Hematopoietic multipotent progenitor cell treated with erythropoietin and hydrocortisone succinate and interleukin-3 and kit ligand, for 4 days (in vitro differentiated cells): ENCODE results near the gene UBE2QL1.

Experiments used
- DNase-seq: peaks from one replicate; pipeline ENCODE4 v3.0.0-alpha.2; 2015

The UBE2QL1 gene

DNA sequence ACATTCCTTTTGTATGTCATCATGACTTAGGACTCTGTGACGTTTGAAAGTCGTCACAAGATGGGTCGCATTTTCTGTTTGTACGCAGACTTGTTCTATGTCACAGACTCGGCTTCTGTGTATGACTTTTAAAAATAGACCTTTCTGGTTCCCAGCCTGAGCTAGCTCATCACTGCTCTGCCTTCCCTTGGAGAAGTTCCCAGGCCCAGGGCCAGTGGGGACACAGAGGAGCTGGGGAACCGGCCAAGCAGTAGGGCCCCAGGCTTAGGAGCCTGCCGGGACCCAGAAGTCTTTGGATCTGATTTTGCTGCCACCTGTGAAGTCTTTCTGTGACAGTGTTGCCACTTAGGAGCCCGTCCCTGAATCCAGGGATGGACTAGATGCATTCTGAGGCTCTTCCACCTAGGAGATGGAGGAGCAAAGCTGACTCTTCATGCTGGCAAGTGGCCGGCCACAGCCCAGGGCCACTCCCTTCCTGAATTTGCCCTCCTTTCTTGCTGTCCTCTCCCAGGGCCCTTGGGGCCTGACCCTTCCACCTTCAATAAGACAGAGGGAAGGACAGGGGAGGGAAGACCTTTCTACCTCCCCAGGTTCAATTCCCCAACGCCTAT lies 18.1 kb upstream of the UBE2QL1 start:
- DNase-seq, result no peak

DNA sequence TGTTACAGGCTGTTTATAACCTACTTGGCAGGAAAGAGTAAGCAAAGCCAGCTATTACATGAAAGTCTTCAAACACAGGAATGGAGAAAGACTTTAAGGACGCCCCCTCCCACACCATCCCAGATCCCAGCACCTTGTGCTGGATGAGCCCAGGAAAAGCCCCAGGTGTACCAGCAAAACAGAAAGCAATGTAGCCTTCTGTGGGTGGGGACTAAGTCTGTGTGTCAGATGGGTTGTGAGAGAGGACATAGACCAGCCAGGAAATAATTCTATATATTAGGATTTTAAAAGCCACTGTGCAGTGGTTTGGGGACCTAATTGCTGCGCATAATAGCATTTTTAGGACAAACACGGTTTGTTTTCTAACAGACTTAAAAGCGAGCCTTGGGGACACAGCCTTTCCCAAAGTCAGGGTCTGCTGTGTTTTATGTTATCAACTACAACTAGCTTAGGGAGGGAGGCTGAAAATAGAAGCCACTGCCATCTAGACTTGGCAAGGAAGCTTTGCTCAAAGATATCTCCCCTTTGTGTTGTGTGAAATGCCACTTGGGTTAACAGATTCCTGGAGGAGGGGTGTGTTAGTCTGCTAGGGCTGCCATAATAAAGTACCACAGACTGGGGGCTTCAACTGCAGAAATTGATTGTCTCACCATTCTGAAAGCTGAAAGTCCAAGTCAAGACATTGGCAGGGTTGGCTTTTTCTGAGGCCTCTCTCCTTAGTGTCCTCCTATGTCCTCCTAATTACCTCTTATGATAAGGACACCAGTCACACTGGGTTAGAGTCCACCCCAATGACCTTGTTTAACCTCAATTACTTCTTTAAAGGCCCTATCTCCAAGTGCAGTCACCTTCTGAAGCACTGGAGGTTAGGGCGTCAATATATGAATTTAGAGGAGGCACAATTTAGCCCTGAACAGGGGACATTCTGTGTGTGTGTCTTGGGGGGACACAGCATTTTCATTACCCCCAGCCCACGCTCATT lies 17.2 kb upstream of the UBE2QL1 start:
- DNase-seq, result no peak

DNA sequence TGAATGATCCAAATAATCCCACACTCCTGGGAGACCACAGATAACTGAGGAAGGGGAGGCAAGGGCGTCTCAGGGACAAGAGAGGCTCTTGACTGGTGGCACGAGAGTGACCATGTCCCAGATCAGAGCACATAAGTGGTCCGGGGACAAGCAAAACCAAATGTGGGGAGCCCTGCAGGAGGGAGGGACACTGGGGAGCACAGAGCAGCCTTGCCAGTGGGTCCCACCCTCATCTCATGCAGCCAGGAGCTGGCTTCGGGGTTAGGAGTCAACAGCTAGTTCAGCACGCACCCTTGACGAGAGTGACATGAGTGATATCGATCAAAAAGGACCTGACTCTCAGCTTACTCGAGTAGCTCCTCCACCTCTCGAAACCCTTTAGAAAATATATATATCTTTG lies 16.5 kb upstream of the UBE2QL1 start:
- no peak for DNase-seq

DNA sequence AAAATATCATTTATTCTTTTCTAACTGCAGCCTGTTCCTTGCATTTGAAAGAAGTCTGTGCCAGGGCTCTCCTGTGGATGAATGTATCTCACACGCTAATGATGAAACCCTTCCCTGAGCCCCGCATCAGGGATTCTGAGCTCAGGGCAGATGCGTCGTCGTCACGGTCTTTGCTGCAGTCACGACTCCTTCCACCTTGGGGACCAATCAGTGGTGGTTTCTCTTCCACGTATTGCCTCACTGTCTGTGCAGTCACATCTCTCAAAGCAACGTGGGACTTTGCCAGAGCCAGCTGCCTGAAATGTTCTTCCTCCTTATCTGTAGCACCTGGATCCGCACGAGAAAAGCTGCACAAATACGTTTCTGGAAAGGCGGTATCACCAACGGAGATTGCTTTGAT lies 13.9 kb upstream of the UBE2QL1 start:
- no peak for DNase-seq

DNA sequence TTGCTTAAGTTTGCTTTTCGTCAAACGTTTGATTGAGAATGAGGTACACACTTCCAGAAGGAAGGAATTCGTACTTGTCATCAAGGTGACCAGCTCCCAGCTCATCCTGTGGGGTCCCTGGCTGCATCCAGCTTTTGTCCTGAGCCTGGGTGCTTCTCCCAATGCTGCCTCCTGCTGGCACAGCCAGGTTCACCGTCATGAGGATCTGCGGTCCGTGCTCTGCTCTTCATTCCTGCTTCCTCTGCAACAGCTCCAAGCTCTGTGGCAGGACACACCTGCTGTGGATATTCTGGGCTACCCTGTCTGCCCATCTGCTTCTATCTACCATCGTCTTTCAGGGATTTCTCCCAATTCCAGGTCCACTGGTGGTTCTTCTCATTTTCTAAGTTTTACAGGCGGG lies 13.3 kb upstream of the UBE2QL1 start:
- DNase-seq, result peak; percentile 21

DNA sequence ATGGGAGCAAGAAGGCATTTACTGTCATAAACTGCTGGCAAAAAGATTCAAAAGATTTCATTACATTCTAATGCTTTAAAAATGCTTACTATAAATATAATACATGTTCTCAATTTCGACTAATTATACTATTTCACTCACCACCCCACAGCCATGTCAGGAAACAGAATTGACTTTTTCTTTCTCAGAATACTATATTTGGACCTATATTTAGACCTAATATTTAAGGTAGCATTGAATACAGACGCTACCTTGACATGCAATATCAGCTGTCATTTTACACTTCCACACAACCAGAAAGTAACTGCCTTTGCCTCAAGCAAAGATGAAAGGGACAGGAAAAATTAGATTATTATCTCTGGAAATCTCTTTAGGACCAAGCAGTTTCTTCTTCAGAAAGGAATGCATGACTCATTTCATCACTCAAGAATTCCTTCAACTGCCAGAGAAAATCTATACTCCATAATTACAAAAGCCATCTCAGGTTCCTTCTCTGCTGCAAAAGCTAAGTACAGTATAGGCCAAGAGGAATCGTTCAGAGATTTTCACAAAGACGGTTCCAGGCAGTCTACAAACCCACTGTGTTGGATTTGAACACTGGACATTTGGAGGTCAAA lies 11.8 kb upstream of the UBE2QL1 start:
- DNase-seq, result no peak

DNA sequence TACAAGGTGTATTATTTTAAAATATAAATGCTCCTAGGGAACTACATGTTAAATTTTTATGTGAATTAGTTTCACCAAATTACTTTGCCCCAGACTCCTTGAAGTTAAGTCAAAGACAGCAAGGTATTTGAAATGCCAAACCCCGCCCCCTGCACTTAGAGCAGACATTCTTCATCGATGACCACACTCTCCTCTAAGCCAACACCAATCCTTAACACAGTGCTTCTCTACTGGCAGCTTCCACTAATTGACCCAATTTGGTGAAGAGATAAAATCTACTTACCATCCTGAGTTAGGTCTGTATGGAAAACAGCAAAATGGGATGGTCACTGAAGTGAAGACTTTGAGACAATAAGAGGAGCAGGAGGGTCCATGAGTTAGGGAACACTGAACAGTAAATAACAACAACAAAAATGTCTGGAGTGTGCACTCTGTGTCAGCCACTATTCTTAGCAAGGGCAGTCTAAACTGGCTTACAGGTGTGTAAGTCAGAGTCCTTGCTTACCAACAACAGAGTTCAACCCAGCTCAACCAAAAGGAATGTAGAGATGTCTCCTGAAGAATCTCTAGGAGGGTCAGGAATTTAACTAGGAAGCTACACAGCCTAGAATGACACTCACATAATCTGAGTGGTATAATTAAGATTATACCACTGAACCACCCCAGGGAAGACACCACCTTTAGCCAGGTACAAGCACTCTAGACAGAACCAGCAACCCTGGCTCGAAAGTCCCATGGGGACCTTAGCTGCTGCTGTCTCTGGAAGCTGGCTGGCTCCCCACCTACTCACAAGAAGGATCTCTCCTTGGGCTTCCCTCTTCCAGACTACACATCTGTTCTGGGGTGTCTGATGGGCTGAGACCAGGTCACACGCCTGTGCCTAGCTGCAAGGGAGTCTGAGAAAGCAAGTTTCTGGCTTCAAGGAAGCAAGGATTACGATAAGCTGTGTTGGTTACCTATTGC lies 8.8 kb upstream of the UBE2QL1 start:
- no peak for DNase-seq

DNA sequence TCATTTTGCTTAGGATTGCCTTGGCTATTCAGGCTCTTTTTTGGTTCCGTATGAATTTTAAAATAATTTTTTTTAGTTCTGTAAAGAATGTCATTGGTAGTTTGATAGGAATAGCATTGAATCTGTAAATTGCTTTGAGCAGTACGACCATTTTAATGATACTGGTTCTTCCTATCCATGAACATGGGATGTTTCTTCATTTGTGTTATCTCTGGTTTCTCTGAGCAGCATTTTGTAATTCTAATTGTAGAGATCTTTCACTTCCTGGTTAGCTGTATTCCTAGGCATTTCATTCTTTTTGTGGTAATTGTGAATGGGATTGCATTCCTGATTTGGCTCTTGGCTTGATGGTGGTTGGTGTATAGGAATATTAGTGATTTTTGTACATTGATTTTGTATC lies 6.3 kb upstream of the UBE2QL1 start:
- DNase-seq, result no peak

DNA sequence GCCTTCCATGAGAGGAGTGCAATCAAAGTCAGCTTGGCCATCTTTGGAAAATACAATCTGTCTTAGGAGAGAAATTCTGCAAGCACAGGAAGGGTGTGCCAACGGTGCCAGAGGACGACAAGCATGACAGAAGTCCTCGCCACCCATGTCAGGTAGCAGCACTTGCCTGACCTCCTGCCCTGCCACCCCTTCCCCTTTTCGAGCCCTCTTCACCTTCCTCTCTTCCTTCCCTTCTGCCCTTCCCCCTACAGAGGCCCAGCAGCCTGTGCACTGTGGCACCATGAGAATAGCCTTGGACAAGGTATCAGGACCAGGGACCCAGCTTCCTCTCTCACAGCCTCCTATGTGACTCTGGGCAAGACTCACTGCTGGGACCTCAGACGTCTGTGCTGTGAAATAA lies 5.3 kb upstream of the UBE2QL1 start:
- no peak for DNase-seq

DNA sequence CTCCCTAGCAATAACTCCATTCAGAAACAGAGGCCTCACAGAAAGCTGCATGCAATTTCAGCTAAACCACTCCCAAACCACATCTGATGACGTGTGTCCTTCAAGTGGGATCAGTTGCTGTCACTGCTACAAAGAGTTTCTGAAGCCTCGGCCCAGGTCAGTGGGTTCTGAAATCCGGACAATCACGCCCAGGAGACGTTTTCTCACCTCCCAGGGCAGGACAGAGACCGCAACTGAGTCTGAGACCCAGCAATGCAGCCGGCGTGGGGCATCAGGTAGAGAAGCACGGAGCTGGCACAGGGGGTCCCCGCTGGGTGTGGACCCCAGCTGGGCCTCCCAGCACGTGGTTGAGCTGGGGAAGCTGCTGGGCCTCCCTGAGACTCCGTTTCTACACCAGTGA lies 2.6 kb upstream of the UBE2QL1 start:
- DNase-seq, result no peak

DNA sequence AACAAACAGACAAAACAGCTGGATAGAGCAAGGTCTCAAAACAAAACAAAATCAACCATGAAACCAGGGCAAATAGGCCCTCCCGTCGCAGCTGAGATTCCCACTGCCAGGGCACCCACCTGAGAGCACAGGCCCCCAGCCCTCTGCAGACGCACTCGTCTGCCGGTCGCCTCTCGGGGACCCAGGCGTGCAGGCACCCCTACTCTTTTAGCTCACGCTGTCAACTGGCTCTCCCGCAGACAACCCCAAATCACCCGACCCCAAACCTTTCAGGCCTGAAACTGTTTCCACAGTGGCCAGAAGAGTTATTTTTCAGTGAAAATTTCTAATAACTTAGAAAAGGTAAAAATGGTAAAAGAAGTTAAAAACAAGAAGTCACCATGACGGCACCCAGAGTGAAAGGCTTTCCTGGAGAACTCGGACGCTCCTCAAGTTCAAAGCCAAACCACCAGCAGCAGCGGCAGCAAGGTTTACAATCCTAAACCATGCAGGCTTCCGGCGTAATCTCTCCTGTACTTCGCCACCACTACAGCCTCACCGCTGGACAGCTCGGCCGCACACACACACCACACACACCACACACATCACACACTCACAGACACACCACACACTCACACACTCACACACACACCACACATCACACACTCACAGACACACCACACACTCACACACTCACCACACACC lies 1.9 kb upstream of the UBE2QL1 start:
- DNase-seq, result peak; percentile 44

DNA sequence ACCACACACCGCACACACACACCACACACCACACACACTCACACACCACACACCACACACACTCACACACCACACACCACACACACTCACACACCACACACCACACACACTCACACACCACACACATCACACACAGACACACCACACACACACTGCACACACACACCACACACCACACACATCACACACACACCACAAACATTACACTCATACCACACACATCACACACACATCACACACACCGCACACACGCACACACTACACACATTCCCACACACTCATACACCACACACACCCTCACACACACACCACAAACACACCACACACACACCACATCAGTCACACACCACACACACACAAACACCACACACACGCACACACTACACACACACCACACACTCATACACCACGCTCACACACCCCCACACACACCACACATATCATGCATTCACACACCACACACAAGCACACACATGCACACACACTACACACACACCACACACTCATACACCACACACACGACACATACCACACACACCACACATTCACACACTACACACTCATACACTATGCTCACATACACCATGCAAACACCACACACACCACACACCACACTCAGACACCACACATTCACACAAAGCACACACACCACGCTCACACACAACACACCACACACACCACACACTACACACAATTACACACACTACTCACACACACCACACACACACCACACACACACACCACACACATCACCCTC lies 1.1 kb upstream of the UBE2QL1 start:
- no peak for DNase-seq

DNA sequence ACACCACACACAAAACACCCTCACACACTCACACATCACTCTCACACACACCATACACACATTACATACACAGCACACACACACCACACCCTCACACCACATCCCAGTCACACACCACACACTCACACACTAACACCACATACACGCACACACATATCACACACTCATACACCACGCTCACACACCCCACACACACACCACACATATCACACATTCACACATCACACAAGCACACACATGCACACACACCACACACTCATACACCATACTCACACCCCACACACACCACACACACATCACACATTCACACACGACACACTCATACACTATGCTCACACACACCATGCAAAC lies 543 bp upstream of the UBE2QL1 start:
- DNase-seq, result no peak

DNA sequence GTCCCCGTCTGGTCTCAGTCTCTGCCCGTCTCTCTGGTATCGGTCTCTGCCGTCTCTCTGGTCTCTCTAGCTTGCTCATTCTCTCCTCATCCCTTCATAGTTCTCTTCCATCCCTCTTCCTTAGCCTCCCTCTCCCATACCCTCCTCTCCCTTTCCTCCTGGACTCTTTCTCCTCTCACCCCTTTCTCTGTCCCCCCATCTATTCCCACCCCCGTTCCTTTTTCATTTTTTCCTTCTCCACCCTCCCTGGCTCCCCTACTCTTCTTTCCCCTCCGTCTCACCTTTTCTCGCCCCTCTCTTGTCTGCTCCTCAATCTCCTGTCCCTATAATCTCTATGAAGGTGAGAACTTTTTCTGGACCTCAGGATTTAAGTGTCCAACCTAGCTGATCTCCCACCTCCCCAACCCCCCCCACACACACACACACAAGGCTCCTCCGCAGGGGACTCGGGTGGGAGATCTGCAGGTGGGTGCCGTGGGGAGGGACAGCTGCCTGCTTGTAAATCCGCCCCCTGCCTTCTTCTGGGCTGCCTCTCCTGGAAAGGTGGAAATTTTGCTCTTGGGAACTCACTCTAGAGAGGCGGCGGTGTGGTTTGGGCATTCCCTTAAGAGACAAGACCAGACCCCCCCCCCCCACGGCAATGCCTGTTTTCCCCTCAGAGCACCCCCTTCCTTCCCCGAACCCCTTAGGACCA lies 953 bp downstream of the UBE2QL1 start:
- DNase-seq, result no peak

DNA sequence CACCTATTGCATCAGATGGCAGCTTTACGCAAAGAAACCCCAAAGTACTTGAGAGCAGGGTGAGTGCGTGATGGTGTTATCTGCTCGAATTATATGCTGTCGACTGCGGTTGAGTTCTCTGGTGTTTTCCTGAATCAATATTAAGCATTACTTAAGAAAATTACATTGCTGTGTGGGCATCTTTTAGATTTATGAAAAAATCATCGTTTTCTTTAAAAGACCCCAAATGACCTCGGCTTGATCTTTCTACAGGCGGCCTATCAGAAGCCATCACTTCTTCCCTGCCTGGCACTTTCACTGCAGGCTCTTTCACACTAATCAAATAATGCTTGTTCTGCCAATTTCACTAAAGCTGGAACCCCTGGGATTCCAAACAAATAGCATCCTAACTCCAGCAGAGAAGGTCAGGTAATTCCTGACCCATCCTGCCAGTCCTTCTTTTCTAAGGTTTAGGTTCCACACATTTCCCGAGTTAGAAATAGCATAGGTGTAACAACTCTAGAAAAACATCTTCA lies 1.7 kb downstream of the UBE2QL1 start:
- DNase-seq, result no peak

DNA sequence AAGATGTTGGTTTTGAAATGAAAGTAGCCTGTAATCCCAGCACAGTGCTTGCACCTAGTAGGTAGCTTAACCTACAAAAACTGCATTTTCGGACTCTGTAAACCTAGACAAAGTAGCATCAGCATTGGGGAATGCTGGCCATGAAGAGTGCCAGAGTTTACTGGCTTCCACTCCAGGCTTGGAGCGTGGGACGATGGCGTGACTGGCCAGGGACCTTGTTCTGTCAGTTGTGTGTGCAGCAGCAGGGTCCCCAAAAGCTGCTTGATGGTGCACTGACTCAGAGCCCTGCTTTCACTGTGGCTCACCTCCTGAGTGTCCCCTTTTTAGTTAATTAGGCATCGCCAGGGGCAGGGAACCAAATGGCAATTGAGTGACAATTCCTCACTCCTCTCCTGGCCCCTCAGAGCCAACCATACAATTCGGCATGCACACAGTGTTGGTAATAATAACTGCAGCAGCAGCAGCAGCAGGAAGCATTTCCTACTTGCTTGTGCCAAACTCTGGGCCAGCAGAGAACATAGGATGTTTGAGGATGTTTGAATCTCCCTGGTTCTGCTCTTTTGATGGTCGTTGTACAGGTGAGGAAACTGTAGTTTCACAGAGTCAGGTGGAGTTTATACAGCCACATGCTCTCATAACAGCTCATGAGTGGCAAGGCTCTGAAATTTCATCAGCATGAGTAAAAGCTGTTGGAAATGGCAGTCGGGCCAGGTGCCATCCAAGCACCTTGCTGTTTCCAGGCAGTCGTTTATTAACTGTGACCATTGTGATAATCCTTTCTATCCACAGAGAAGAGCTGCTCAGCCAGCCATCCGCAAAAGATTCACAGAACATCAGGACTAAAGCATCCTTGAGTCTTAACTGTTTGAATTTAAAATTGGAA lies 4.2 kb downstream of the UBE2QL1 start:
- no peak for DNase-seq

DNA sequence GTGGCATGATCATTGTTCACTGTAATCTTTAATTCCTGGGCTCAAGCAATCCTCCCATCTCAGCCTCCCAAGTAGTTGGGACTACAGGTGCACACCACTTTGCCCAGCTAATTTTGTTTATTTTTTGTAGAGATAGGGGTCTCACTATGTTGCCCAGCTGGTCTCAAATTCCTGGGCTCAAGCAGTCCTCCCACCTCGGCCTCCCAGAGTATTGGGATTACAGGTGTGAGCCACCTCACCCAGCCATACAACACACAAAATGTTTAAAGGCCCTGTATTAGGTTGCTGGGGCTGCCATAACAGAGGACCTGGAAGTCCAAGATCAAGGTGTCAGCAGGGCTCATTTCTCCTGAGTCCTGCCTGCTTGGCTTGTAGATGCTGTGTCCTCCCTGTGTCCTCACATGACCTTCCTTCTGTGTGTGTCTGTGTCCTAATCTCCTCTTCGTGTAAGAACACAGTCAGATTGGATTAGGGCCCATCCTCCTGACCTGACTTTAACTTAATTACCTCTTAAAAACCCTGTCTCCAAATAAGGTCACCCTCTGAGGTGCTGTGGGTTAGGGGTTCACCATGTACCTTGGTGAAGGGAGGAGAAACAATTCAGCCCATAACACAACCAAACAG lies 5.4 kb downstream of the UBE2QL1 start:
- DNase-seq, result no peak

DNA sequence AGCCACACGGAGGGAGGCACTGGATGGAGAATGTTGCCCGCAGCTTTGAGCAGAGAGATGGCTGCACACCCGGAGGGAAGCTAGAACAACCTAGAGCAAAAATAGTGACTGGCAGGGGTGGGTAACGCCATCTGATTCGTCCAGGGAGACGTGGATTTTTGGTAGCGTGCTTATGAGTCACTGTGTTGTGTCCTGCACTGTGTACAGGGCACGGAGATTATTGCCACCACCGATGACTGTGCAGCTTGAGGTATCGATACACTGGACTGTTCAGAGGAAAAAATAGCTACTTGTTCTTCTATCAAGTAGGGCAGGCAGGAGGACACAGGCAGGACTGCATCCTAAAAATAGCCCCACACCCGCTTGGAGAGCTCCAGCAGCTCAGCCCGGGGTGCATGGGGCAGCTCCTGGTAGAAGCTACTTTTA lies 6.0 kb downstream of the UBE2QL1 start:
- DNase-seq, result no peak

DNA sequence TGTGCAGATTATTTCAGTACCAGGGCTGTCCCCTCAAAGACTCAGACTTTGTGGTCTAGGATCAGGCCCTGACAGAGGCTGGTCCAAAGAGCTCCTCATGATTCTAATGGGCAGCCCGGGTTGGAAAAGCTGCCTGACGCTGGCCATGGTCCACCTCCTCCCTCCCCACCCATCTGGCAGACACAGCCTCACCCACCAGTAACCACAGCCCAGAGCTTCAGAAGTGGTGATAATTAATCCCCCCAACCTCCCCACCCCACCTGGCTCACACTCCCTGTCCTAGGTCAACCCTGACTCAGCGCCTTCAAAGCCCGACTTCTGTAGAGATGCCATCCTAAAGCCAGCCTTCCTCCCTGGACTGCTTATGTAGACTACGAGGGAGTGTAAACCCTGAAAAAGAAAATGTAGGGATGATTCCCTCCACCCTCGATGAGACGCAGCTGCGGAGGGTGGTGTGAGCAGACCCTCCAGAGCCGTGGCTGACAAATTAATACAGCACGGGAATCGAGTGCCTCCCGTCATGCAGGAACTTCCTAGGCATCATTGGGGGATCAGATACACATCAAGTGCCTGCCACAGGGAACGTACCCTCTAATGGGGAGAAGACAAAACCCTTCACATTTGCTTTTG lies 7.0 kb downstream of the UBE2QL1 start:
- no peak for DNase-seq
